HCT116 (cell line): Measurements from ENCODE around the gene EHD1. TPM values are rescaled to one million over a fixed set of nuclear protein-coding genes. Genes with fewer than 3 reads are reported as not detected.

Source experiments
- ATAC-seq: fragments of 200-7000 bp; cut with Tn5 transposase; 2 replicates; pipeline ENCODE4 v1.9.1; 2020; ENCODE audit warnings: mild to moderate bottlenecking, moderate library complexity
- BruUV-seq: library from RNA; stranded (reverse); fragments of 400-500 nt; replicated peaks from 2 replicates; lab custom pipeline; 2021; lab: Mats Ljungman, UMichigan
- CTCF ChIA-PET: fragments of 300-600 bp; sonication (Branson Sonifier 250); formaldehyde crosslinking; loops from one replicate; lab custom pipeline; 2021; ENCODE audit warnings: antibody characterized with exemption; lab: Charles Lee
- POLR2A ChIA-PET: fragments of 300-600, 350-600 bp; sonication (Branson Sonifier 250); formaldehyde crosslinking; loops from one replicate; lab custom pipeline; 2021; ENCODE audit warnings: antibody characterized with exemption; lab: Charles Lee
- RAD21 ChIA-PET, 2 experiments: fragments of 300-600 bp; sonication (Branson Sonifier 250); formaldehyde crosslinking; loops; one replicate each; lab custom pipeline; 2023; ENCODE audit warnings: low total read pairs in 2 of 2; ENCODE audit not compliant: uncharacterized antibody in 2 of 2, unreplicated experiment in 2 of 2, low non-redundant PET in 1 of 2; lab: Charles Lee
- DNase-seq: peaks from one replicate; pipeline ENCODE4 v3.0.0-alpha.2; 2010; ENCODE audit warnings: low read depth, low spot score
- H2AFZ ChIP-seq: fragments of 200-600 bp; shearing (Covaris generic), sonication (generic); 2 replicates; pipeline ENCODE4 v1.6.1; 2017; ENCODE audit warnings: low read depth, mixed run types, mixed read lengths, antibody characterized with exemption, low read length; ENCODE audit not compliant: poor library complexity, severe bottlenecking
- H3K27ac ChIP-seq: 2 replicates; pipeline ENCODE4 v1.5.1; 2012; ENCODE audit warnings: low read depth, low read length
- H3K27me3 ChIP-seq: fragments of 200-600 bp; sonication (generic); 2 replicates; pipeline ENCODE4 v1.6.1; 2016; ENCODE audit warnings: mixed run types, low read length, mixed read lengths; ENCODE audit not compliant: insufficient read depth
- H3K36me3 ChIP-seq, 2 experiments: fragments of 200-500 bp in 1 of 2; fragments of 200-600 bp in 1 of 2; sonication (Bioruptor generic) in 1 of 2; sonication (generic) in 1 of 2; 2 replicates each; pipeline versions ENCODE4 v1.5.1 to v1.6.1; 2014 to 2016; ENCODE audit warnings: low read length in 2 of 2, inconsistent platforms in 1 of 2, mixed read lengths in 1 of 2, mixed run types in 1 of 2; ENCODE audit not compliant: insufficient read depth in 2 of 2, control insufficient read depth in 1 of 2
- H3K4me1 ChIP-seq, 2 experiments: fragments of 200-600 bp in 1 of 2; sonication (generic) in 1 of 2; 2 replicates each; pipeline versions ENCODE4 v1.5.1 to v1.6.1; 2012 to 2017; ENCODE audit warnings: low read length in 2 of 2, inconsistent platforms in 1 of 2, mild to moderate bottlenecking in 1 of 2, mixed read lengths in 1 of 2, mixed run types in 1 of 2, moderate library complexity in 1 of 2; ENCODE audit not compliant: insufficient read depth in 2 of 2, control insufficient read depth in 1 of 2
- H3K4me2 ChIP-seq: fragments of 200-600 bp; sonication (generic); 2 replicates; pipeline ENCODE4 v1.6.1; 2017; ENCODE audit warnings: mixed run types, low read length, mixed read lengths
- H3K4me3 ChIP-seq, 2 experiments: fragments of 200-600 bp in 1 of 2; sonication (generic) in 1 of 2; replicated peaks in 1 of 2; 2 replicates each; pipeline ENCODE4 v1.5.1; 2011 to 2016; ENCODE audit warnings: low read length in 2 of 2, control low read depth in 1 of 2, low read depth in 1 of 2, mild to moderate bottlenecking in 1 of 2, mixed read lengths in 1 of 2, mixed run types in 1 of 2
- H3K79me2 ChIP-seq: fragments of 200-600 bp; sonication (generic); 2 replicates; pipeline ENCODE4 v1.6.1; 2017; ENCODE audit warnings: mild to moderate bottlenecking, mixed run types, low read length, moderate library complexity, mixed read lengths; ENCODE audit not compliant: insufficient read depth
- H3K9ac ChIP-seq: fragments of 200-600 bp; sonication (generic); 2 replicates; pipeline ENCODE4 v1.6.1; 2016; ENCODE audit warnings: low read length, mixed read lengths
- H3K9me2 ChIP-seq: fragments of 200-600 bp; sonication (generic), shearing (Covaris generic); 2 replicates; pipeline ENCODE4 v1.6.1; 2017; ENCODE audit warnings: mixed run types, mild to moderate bottlenecking, moderate library complexity; ENCODE audit not compliant: insufficient read depth
- H3K9me3 ChIP-seq, 2 experiments: fragments of 200-500 bp in 1 of 2; fragments of 200-600 bp in 1 of 2; sonication (Bioruptor generic) in 1 of 2; sonication (generic) in 1 of 2; 2 replicates each; pipeline ENCODE4 v1.6.1; 2014 to 2017; ENCODE audit warnings: low read length in 2 of 2, mixed read lengths in 2 of 2, inconsistent platforms in 1 of 2, low read depth in 1 of 2, mild to moderate bottlenecking in 1 of 2, mixed run types in 1 of 2, moderate library complexity in 1 of 2; ENCODE audit not compliant: control insufficient read depth in 1 of 2, insufficient read depth in 1 of 2
- H4K20me1 ChIP-seq: fragments of 200-600 bp; sonication (generic), shearing (Covaris generic); 2 replicates; pipeline ENCODE4 v1.6.1; 2017; ENCODE audit warnings: mixed run types, mild to moderate bottlenecking, moderate library complexity; ENCODE audit not compliant: insufficient read depth
- CBX3 ChIP-seq: IDR thresholded peaks from 2 replicates; pipeline ENCODE4 v1.6.1; 2012; ENCODE audit warnings: low read depth
- CEBPB ChIP-seq: IDR thresholded peaks from 2 replicates; pipeline ENCODE4 v1.6.1; 2012; ENCODE audit warnings: low read depth
- ELF1 ChIP-seq: IDR thresholded peaks from 2 replicates; pipeline ENCODE4 v1.6.1; 2012; ENCODE audit warnings: low read depth, borderline replicate concordance
- POLR2AphosphoS5 ChIP-seq: IDR thresholded peaks from 2 replicates; pipeline ENCODE4 v1.6.1; 2011; ENCODE audit warnings: mild to moderate bottlenecking, low read depth, low read length, moderate library complexity
- SP1 ChIP-seq: IDR thresholded peaks from 2 replicates; pipeline ENCODE4 v1.6.1; 2012; ENCODE audit warnings: low read depth
- SRF ChIP-seq: IDR thresholded peaks from 2 replicates; pipeline ENCODE4 v1.6.1; 2012; ENCODE audit warnings: low read depth
- TCF7L2 ChIP-seq: IDR thresholded peaks from 2 replicates; pipeline ENCODE4 v1.7.0; 2011; ENCODE audit warnings: borderline replicate concordance, inconsistent platforms; ENCODE audit not compliant: insufficient read depth, insufficient read length; ENCODE audit errors: extremely low read depth
- ZBTB33 ChIP-seq: IDR thresholded peaks from 2 replicates; pipeline ENCODE4 v1.6.1; 2011; ENCODE audit warnings: mild to moderate bottlenecking, low read length, moderate library complexity; ENCODE audit not compliant: insufficient replicate concordance; ENCODE audit errors: extremely low read depth
- ZFX ChIP-seq: fragments of 450-650 bp; IDR thresholded peaks from 2 replicates; pipeline ENCODE4 v1.6.1; 2017
- intact Hi-C: fragments of 100-400 bp; cut with micrococcal nuclease; formaldehyde crosslinking; loops from 2 replicates; pipeline ENCODE4 v1.10.0; 2022
- total RNA-seq: library from RNA; stranded (reverse); gene quantifications from one replicate; pipeline ENCODE4 v1.2.1, GENCODE V29; 2021; ENCODE audit not compliant: unreplicated experiment
- TF ChIP-seq, protein P1 (sequence below): IDR thresholded peaks from 2 replicates; pipeline ENCODE4 v1.6.1; 2012
- TF ChIP-seq, protein P2 (sequence below): IDR thresholded peaks from 2 replicates; pipeline ENCODE4 v1.6.1; 2012; ENCODE audit warnings: low read depth

The EHD1 gene
- total RNA-seq, 1 experiment from 2014 or later, result 48.1 TPM

GRCh38 chr11:64896448-64897022 lies 18.1 kb upstream of the EHD1 start:
- no peaks in the 10 kb centered on the region for H3K9me3 ChIP-seq
- no peak overlapping the region for H3K4me3 ChIP-seq
- H4K20me1 ChIP-seq, result no peaks in the 10 kb centered on the region
- no peaks in the 10 kb centered on the region for H3K36me3 ChIP-seq
- intact Hi-C loops, result no loop called here
- no peak for TF ChIP-seq POLR2AphosphoS5
- no peak for TF ChIP-seq SRF
- TF ChIP-seq, protein P1, sequence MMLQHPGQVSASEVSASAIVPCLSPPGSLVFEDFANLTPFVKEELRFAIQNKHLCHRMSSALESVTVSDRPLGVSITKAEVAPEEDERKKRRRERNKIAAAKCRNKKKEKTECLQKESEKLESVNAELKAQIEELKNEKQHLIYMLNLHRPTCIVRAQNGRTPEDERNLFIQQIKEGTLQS, result no peak
- TF ChIP-seq TCF7L2, result no peak
- TF ChIP-seq, protein P2, sequence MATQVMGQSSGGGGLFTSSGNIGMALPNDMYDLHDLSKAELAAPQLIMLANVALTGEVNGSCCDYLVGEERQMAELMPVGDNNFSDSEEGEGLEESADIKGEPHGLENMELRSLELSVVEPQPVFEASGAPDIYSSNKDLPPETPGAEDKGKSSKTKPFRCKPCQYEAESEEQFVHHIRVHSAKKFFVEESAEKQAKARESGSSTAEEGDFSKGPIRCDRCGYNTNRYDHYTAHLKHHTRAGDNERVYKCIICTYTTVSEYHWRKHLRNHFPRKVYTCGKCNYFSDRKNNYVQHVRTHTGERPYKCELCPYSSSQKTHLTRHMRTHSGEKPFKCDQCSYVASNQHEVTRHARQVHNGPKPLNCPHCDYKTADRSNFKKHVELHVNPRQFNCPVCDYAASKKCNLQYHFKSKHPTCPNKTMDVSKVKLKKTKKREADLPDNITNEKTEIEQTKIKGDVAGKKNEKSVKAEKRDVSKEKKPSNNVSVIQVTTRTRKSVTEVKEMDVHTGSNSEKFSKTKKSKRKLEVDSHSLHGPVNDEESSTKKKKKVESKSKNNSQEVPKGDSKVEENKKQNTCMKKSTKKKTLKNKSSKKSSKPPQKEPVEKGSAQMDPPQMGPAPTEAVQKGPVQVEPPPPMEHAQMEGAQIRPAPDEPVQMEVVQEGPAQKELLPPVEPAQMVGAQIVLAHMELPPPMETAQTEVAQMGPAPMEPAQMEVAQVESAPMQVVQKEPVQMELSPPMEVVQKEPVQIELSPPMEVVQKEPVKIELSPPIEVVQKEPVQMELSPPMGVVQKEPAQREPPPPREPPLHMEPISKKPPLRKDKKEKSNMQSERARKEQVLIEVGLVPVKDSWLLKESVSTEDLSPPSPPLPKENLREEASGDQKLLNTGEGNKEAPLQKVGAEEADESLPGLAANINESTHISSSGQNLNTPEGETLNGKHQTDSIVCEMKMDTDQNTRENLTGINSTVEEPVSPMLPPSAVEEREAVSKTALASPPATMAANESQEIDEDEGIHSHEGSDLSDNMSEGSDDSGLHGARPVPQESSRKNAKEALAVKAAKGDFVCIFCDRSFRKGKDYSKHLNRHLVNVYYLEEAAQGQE, result no peak
- TF ChIP-seq ZBTB33, result no peak
- no peak for TF ChIP-seq ELF1
- no peak for TF ChIP-seq CEBPB
- no peak for TF ChIP-seq ZFX
- no peak for TF ChIP-seq SP1
- TF ChIP-seq CBX3, result no peak
- no peak overlapping the region for H3K27ac ChIP-seq
- no TSS peak for BruUV-seq
- CTCF ChIA-PET, result interaction anchor here (1.3 to 10.8 kb wide), 2 partner anchors 48 to 118 kb away, joined by 4 to 112 read pairs; partner anchors contain the start of gene ARL2
- no peak overlapping the region for H3K9ac ChIP-seq
- DNase-seq, result no peak
- no peaks in the 10 kb centered on the region for H3K27me3 ChIP-seq
- POLR2A ChIA-PET, result no interaction called here
- no peaks in the 10 kb centered on the region for H3K79me2 ChIP-seq
- ATAC-seq, result no peak
- no peaks in the 10 kb centered on the region for H3K9me2 ChIP-seq
- H3K4me1 ChIP-seq, result peaks cover 0 to 22% of the 10 kb centered on the region in 2 experiments; a peak in 2 of 4 replicates
- no peak overlapping the region for H3K4me2 ChIP-seq
- RAD21 ChIA-PET, result interaction anchor here in 1 of 2 experiments (0.6 kb wide), 1 partner anchor 109 kb away, joined by 4 read pairs; no protein-coding TSS in a partner anchor
- H2AFZ ChIP-seq, result no peak overlapping the region
